ENCODE measurements around the gene ASIC4. TPM values are rescaled to one million over a fixed set of nuclear protein-coding genes. Genes with fewer than 3 reads are reported as not detected.
A peak's percentile ranks its signal among the peaks of the same experiment; 100 is the strongest.

The ASIC4 gene
- total RNA-seq, 1 experiment from 2014 or later, result 2.1 TPM

DNA sequence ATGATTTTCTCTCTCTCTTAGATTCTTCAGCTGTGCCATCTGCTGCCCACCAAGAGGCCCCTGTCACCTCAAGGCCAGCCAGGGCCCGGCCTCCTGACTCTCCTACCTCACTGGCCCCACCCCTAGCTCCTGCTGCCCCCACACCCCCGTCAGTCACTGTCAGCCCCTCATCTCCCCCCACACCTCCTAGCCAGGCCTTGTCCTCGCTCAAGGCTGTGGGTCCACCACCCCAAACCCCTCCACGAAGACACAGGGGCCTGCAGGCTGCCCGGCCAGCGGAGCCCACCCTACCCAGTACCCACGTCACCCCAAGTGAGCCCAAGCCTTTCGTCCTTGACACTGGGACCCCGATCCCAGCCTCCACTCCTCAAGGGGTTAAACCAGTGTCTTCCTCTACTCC lies 25.0 kb upstream of the ASIC4 start:
- ChIA-PET POLR2A (no interaction called here), CTCF (no interaction called here), RAD21 (ENCODE audit: low non-redundant PET in 1 of 2, low total read pairs in 2 of 2, uncharacterized antibody in 2 of 2, unreplicated experiment in 2 of 2) (no interaction called here)
- Histone ChIP-seq H3K4me3 (replicated peaks in 1 of 2; ENCODE audit: low read depth in 1 of 2, low read length in 2 of 2) (no peak overlapping the region), H3K9ac (ENCODE audit: low read length) (no peak overlapping the region), H3K27ac (ENCODE audit: low read depth, low read length) (no peak overlapping the region), H4K20me1 (ENCODE audit: insufficient read depth) (no peaks in the 10 kb centered on the region), H3K79me2 (ENCODE audit: insufficient read depth, low read length) (no peaks in the 10 kb centered on the region), H3K27me3 (ENCODE audit: insufficient read depth, low read length) (no peaks in the 10 kb centered on the region), H3K9me3 (ENCODE audit: control insufficient read depth in 1 of 2, insufficient read depth in 1 of 2, low read depth in 1 of 2, low read length in 2 of 2) (no peaks in the 10 kb centered on the region), H3K4me2 (ENCODE audit: low read length) (no peak overlapping the region), H3K4me1 (ENCODE audit: control insufficient read depth in 1 of 2, insufficient read depth in 2 of 2, low read length in 2 of 2) (no peaks in the 10 kb centered on the region), H3K9me2 (ENCODE audit: insufficient read depth) (no peaks in the 10 kb centered on the region), H3K36me3 (ENCODE audit: control insufficient read depth in 1 of 2, insufficient read depth in 2 of 2, low read length in 2 of 2) (no peaks in the 10 kb centered on the region), H2AFZ (ENCODE audit: low read depth, low read length, poor library complexity, severe bottlenecking) (no peak overlapping the region)
- no peak for DNase-seq (ENCODE audit: low read depth, low spot score)
- TF ChIP-seq, protein P1, sequence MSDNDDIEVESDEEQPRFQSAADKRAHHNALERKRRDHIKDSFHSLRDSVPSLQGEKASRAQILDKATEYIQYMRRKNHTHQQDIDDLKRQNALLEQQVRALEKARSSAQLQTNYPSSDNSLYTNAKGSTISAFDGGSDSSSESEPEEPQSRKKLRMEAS (IDR thresholded peaks at IDR 0.05), result no peak
- TF ChIP-seq POLR2AphosphoS5 (IDR thresholded peaks at IDR 0.05; ENCODE audit: low read depth, low read length) (no peak), CEBPB (IDR thresholded peaks at IDR 0.05; ENCODE audit: low read depth) (no peak), POLR2A (IDR thresholded peaks at IDR 0.05; ENCODE audit: borderline replicate concordance, extremely low read depth, insufficient read depth, insufficient read length) (no peak), SP1 (IDR thresholded peaks at IDR 0.05; ENCODE audit: low read depth) (no peak), FOSL1 (IDR thresholded peaks at IDR 0.05; ENCODE audit: low read depth) (no peak), EZH2phosphoT487 (IDR thresholded peaks at IDR 0.05; ENCODE audit: borderline replicate concordance) (no peak), JUND (IDR thresholded peaks at IDR 0.05) (no peak)
- no peak for ATAC-seq
- intact Hi-C loops (cut with micrococcal nuclease), result no loop called here
- no TSS peak for BruUV-seq (replicated peaks)

DNA sequence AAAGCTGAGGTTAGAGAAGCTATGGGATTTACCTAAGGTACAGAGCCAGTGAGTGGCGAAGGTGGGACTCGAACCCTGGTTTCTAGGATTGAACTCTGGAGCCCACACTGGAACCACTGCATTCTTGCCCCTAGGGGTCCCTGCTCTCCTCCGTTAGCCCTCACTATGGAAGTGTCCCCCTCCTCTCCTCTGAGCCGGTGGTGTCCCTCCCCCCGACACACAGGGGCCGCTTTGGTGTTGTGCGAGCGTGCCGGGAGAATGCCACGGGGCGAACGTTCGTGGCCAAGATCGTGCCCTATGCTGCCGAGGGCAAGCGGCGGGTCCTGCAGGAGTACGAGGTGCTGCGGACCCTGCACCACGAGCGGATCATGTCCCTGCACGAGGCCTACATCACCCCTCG lies 24.1 kb upstream of the ASIC4 start:
- CTCF ChIA-PET, result interaction anchor here (1.7 kb wide), 1 partner anchor 30 kb away, joined by 5 read pairs; no protein-coding TSS in a partner anchor
- H4K20me1 ChIP-seq (ENCODE audit: insufficient read depth), result no peaks in the 10 kb centered on the region
- BruUV-seq (replicated peaks), result no TSS peak
- no peaks in the 10 kb centered on the region for H3K36me3 ChIP-seq (ENCODE audit: control insufficient read depth in 1 of 2, insufficient read depth in 2 of 2, low read length in 2 of 2)
- POLR2A ChIA-PET, result no interaction called here
- DNase-seq (ENCODE audit: low read depth, low spot score), result no peak
- no peak overlapping the region for H3K4me3 ChIP-seq (replicated peaks in 1 of 2; ENCODE audit: low read depth in 1 of 2, low read length in 2 of 2)
- H3K4me2 ChIP-seq (ENCODE audit: low read length), result no peak overlapping the region
- H3K9me3 ChIP-seq (ENCODE audit: control insufficient read depth in 1 of 2, insufficient read depth in 1 of 2, low read depth in 1 of 2, low read length in 2 of 2), result no peaks in the 10 kb centered on the region
- no peaks in the 10 kb centered on the region for H3K27me3 ChIP-seq (ENCODE audit: insufficient read depth, low read length)
- intact Hi-C loops (cut with micrococcal nuclease), result no loop called here
- H3K27ac ChIP-seq (ENCODE audit: low read depth, low read length), result no peak overlapping the region
- peaks cover 2 to 3% of the 10 kb centered on the region in 2 experiments; a peak in 3 of 4 replicates for H3K4me1 ChIP-seq (ENCODE audit: control insufficient read depth in 1 of 2, insufficient read depth in 2 of 2, low read length in 2 of 2)
- TF ChIP-seq CBX3 (IDR thresholded peaks at IDR 0.05; ENCODE audit: low read depth), result no peak
- TF ChIP-seq, protein P2, sequence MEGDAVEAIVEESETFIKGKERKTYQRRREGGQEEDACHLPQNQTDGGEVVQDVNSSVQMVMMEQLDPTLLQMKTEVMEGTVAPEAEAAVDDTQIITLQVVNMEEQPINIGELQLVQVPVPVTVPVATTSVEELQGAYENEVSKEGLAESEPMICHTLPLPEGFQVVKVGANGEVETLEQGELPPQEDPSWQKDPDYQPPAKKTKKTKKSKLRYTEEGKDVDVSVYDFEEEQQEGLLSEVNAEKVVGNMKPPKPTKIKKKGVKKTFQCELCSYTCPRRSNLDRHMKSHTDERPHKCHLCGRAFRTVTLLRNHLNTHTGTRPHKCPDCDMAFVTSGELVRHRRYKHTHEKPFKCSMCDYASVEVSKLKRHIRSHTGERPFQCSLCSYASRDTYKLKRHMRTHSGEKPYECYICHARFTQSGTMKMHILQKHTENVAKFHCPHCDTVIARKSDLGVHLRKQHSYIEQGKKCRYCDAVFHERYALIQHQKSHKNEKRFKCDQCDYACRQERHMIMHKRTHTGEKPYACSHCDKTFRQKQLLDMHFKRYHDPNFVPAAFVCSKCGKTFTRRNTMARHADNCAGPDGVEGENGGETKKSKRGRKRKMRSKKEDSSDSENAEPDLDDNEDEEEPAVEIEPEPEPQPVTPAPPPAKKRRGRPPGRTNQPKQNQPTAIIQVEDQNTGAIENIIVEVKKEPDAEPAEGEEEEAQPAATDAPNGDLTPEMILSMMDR (IDR thresholded peaks at IDR 0.05 in 2 of 3, conservative IDR thresholded peaks at IDR 0.05 in 1 of 3; ENCODE audit: borderline replicate concordance in 1 of 3, insufficient read depth in 1 of 3, low read depth in 2 of 3, low read length in 2 of 3), result peak in 2 of 3 experiments; percentile 37 to 38; a peak in 3 of 6 replicates
- ATAC-seq, result peak; percentile 43; the same call in 1 of the 2 replicates
- RAD21 ChIA-PET (ENCODE audit: low non-redundant PET in 1 of 2, low total read pairs in 2 of 2, uncharacterized antibody in 2 of 2, unreplicated experiment in 2 of 2), result no interaction called here
- no peak overlapping the region for H3K9ac ChIP-seq (ENCODE audit: low read length)
- no peaks in the 10 kb centered on the region for H3K79me2 ChIP-seq (ENCODE audit: insufficient read depth, low read length)
- no peak overlapping the region for H2AFZ ChIP-seq (ENCODE audit: low read depth, low read length, poor library complexity, severe bottlenecking)
- H3K9me2 ChIP-seq (ENCODE audit: insufficient read depth), result no peaks in the 10 kb centered on the region
